ENCODE measurements around the gene LMBR1.
"Not testable (repeated sequence)": the region's sequence is repeated elsewhere in the genome, so short reads cannot be mapped to it uniquely, and the experiment has no call there.

LMBR1 gene

DNA sequence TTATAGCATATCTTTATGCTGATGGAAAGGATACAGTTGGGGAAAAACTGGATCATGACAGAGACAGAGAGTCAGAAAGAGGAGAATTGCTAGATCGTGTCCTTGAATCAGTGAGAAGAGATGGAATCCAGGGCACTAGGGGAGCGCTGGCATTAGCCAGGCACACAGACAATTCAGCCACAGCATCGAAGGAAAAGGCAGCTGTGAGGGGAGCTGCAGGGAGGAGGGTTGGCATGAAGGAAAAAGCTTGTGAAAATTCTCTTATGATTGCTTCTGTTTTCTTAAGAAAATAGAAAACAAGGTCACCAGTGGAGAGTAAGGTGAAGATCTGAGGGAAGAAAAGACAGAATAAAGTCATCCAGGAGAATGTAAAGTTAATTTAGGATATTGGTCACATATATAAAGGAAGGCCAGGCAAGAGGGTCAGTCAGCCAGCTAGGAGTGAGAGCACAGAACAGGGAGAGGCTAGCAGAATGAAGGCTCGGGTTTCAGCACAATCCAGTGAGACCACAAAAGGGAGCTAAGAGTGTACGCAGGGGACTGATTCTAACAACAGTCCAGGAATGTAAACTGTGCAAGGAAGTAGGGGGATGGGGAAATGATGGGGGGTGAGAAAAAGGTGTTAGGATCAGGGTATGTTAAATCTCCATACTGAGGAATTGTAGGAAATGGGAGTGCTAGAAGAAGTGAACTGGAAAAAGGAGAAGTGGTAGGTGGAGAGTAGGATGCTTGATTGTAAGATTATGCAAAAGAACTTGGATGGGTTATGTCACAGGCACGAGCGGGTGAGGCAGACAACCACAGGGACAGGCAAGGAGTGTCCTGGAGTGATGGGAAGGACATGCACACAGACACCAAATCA lies 140.4 kb downstream of the LMBR1 start:
- no peak for DNase-seq

DNA sequence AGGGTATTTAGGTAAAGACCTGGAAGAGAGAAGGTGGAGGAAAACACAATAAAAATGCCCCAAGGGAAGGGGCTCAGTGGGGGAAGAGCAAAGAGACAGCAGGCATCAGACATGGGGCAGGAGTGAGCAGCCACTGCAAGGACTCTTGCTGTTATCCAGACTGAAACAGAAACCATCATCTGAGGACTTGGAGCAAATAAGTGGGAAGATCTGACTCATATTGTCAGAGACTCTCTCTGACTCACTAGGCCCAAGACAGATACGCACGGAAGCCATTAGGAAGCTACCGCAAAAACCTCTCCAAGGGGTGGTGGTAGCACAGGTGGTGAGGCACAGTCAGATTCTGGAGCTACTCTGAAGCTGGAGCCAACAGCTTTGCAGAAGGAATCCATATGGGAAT lies 141.7 kb downstream of the LMBR1 start:
- no peak for DNase-seq

DNA sequence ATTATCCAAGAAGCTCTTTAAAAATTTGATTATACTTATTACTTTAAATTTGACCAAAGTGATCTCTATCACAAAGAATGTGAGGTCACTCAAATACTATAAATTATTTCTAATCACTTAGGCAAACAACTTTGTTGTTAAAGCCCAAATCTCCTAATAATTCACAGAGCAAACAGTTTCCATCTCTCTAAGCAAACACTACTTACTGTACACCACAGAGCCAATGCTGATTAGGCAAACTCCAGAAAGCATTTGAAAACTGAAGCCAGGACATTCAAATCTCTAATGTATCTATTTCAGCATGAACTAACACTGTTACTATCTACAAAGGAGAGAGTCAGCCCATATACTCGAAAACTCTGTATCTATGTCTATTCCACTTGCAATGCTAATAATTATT lies 145.3 kb downstream of the LMBR1 start:
- no peak for DNase-seq

DNA sequence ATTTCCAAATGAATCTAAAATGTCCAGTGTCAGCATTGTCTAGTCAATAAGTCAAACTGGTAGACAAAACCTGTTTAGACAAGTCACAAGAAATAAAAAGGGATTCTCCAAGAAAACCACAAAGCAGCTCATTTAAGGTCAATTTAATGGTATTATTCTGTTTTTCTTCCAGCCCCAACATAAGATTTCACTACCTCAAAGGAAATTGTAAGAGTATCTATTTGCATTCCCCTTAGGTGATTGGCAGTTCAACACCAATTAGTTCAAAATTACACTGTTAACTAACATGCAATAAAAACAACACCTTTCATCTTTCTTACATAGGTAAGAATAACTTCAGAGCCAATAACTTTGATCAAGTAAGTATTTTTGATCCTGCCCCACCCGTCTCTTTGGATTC lies 146.1 kb downstream of the LMBR1 start:
- no peak for DNase-seq

DNA sequence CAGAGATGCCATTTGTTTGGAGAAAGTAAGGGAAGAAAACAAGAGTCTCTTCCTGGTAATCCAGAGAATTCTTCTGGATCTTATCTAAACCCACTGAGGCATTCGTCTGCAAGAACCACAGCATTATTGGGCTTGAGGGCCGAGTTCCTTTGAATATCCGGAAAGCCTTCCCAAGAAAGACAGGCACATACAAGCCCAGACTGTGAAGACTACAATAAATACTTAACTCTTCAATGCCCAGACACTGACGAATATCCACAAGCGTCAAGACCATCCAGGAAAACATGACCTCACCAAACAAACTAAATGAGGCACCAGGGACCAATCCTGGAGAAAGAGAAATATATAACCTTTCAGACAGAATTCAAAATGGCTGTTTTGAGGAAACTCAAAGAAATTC lies 153.4 kb downstream of the LMBR1 start:
- DNase-seq, result no peak

DNA sequence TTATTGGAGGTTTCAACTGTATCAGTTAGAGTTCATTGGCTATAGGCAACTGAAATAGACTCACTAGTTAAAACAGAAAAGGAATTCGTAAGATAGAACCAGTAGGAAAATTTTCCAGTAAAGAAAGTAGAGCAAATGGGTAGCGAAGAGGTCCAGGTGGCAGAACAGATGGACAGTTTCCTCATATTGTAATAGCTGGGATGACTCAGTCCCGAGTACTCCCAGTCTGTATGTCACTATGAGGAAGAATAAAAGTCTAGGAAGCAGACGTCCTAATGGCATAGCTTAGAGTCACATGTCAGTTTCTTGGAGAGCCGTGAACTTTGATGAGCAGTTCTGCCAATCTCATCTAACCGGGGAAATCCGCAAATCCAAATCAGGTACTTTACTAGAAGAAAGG lies 157.1 kb downstream of the LMBR1 start:
- DNase-seq, result no peak

DNA sequence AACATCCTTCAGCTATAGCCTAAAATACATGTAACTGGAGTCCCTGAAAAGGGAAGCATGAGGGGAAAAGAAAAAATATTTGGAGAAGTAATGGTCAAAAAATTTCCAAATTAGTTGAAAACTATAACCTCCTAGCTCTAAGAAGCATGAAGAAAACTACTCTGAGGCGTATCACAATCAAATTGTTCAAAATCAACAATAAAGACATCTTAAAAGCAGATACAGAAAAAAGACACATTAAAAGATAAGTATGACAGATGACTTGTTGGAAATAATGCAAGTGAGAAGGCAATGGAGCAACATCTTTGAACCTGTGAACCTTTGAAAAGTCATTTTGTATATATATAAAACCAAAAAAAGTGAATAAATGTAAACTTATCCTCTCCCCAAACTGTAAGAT lies 159.3 kb downstream of the LMBR1 start:
- no peak for DNase-seq

DNA sequence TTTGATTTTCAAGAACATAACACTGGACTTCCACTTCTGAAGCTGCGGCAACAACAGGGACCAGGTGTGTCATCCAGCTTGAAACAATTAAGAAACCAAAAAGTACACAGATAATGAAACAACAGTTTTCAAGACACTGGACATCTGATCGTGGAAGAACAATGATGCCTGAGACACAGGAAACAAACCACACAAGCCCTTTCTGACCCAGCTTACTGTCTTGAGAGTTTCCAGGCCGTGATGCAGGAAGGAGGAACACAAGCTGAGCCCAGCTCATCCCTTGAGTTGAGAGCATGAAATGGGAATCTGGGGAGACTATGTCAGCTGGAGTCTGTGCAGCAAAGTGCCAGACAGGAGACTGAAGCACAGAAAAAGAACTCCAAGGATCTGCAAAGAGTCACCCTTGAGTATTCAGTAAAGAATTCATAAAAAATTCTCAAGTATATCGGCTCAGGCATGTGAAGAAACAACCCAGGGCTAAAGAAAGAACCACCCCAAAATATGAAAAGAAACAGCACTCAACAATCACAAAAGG lies 160.8 kb downstream of the LMBR1 start:
- DNase-seq, result no peak

DNA sequence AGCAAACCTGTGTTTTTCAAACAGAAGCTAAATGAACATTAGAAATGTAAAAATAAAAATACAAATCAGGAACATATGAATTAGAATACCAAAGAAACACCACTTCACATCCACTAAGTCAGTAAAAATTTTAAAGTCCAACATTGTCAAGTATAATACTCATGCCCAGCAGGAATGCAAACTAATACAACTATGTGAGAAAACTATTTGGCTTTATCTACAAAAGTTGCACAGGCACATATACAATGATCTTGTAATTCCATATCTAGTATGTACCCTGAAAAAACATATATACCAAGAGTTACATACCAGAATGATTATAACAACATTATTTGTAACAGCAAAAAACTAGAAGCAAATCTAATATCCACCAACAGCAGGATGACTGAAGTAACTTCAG lies 161.3 kb downstream of the LMBR1 start:
- no peak for DNase-seq

DNA sequence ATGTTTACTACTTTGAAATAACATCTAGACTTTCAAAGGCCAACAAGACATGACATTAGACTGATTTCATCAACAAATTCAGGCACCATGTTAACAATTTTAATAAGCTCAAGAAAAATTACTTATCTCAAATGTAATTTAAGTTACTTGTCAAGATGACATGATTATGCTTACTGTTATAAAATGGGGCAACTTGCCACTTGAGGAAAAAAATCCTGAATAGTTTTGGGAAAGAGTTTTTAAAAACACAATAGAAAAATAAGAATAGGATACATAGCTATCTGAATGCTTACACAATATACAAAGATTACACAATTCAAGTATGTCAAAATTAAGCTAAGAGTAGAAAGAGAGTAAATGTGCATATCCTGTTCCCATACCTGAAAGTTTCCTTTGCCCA lies 167.0 kb downstream of the LMBR1 start:
- DNase-seq, result no peak

DNA sequence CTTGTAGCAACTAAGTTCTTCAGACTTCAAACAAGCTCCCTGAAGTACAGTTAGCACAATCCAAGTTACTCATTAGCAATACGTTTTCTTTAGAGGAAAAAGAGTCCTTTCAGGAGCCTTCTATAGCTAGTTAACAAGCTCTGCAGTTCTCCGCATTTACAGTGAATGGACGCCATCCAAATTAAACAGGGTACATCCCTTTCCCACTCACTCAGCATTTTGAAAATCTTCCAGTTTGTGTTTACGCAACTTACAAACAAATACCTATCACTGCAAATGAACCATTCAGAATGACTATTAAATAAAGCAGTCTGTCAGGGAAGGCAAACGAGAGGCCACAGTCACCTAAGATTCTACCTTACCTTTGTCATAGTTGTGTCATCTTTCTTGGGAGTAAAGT lies 167.9 kb downstream of the LMBR1 start:
- DNase-seq, result no peak

DNA sequence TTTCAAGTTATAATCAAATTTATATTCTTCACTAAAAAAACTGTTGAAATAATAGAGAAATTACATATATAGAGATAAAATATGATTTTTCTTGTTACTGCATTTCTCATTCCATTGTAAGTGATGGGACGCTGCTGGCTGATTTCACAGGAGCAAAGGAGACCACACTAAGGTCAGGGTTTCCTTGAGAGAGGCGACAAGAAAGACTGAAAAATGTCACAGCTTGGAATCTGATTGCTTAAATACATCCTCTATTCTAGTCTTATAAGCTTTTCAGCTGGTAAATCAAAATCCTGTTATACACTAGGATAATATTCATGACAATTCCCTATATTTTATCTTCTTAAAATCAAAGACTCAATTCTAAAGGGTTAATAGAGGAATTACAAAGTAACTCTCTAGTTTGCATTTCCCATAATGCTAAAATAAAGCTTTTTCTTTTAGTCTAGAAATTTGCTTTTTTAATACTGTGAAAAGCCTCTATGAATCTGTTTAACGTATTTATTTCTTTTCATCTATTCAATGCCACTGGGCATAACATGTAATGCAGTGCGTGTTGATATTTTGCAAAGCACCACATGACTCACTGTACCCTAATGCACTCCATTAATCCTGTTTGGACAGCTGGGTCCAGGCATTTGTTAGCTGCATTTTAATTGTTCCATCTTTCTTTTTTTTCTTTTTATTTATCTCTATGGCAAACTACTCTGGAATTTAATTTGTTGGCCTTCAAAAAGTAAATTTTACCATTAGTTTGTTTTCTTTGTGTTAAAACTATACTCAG lies 170.7 kb downstream of the LMBR1 start:
- no peak for DNase-seq

DNA sequence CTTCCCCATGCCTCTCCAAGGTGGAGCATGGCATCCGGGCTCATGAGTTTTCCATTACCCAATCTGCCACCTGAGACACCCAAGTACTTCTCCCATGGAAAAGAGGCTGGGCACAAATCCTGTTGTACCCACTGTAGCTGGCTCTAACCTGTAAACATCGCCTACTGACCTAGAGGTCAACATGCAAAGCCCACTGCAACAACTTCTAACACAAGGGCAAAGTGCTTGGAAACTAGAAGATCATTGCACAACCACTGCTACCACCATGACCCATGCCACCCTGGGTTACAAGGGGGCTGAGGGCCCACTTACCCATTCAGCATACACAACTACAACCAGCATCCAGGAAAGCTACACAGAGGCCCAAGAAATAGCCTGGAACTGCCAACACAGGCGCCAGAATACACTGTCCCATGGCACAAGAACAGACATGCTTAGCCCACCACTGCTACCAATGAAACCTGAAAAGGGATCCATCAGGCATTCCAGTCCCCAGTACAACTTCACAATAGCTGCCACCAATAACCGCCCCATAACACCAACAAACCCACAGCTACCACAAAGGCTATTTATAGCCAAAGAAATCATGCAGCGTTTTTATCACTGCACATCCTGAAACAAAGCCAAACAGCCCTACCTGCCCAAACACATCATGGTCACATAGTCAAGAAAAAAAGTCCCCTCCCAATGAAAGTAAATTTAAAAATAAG lies 189.1 kb downstream of the LMBR1 start:
- no peak for DNase-seq

DNA sequence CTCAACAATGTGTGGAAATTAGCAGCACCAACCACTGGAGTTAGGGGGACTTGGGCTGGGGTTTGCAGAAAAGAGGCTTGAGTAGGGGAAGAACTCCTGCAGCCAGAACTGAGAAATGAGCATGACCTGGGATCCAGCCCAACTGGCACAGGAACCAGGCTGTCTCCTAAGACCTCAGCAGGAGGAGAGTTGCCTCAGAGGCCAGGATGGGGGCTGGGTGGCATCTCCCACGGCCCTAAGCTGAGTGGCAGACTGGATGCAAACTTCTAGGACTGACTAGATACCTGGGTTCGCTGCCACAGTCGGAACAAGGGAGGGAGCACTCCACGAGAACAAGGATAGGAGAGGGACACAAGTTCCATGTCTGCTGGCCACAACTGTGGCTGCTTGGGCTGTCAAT lies 189.8 kb downstream of the LMBR1 start:
- no peak for DNase-seq

DNA sequence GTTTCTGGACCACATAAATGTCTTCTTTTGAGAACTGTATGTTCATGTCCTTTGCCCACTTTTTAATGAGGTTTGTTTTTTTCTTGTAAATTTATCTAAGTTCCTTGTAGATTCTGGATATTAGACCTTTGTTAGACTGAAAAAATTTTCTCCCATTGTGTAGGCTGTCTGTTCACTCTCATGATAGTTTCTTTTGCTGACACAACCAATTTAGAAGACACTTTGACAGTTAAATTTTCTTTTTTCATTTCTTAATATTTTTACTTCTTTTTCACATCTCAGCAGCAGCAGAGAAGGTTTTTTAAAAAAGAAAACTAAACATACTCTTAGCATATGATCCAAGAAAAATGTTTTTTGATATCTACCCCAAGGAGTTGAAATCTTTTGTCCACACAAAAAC lies 190.6 kb downstream of the LMBR1 start:
- no peak for DNase-seq

DNA sequence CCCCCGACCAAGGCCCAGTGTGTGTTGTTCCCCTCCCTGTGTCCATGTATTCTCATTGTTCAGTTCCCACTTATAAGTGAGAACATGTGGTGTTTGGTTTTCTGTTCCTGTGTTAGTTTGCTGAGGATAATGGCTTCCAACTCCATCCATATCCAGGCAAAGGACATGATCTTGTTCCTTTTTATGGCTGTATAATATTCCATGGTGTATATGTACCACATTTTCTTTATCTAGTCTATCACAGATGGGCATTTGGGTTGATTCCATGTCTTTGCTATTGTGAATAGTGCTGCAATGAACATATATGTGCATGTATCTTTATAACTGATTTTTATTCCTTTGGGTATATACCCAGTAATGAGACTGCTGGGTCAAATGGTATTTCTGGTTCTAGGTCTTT lies 191.2 kb downstream of the LMBR1 start:
- not testable (repeated sequence) for DNase-seq

DNA sequence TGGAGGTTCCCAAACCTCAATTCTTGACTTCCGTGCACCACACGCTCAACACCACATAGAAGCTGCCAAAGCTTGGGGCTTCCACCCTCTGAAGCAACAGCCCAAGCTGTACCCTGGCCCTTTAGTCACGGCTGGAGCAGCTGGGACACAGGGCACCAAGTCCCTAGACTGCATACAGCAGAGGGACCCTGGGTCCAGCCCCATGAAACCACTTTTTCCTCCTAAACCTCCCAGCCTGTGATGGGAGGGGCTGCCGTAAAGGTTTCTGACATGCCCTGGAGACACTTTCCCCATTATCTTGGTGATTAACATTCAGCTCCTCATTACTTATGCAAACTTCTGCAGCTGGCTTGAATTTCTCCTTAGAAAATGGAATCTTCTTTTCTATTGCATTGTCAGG lies 194.5 kb downstream of the LMBR1 start:
- not testable (repeated sequence) for DNase-seq

DNA sequence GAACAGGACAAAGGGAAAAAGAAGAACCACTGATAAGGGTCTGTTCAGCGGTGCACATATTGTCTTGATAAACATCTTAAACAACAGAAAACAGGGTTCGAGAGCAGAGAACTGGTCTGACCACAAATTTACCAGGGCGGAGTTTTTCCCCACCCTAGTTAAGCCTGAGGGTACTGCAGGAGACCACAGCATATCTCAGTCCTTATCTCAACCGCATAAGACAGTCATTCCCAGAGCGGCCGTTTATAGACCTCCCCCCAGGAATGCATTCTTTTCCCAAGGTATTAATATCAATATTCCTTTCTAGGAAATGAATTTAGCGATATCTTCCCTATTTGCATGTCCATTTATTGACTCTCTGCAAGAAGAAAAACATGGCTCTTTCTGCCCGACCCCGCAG lies 195.7 kb downstream of the LMBR1 start:
- DNase-seq, result not testable (repeated sequence)

DNA sequence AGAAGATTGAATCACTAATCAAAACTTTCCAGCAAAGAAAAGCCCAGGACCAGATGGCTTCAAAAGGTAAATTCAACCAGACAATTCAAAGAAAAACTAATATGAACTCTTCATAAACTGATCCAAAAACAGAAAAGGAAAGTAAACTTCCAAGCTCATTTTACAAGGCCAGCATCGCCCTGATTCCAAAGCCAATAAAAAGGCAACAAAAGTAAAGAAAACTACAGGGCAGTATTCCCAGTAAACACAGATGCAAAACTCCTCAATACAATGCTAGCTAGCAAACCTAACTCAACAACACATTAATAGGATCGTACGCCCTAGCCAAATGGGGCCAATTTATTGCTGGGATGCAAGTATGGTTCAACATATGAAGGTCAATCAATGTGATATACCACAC lies 199.4 kb downstream of the LMBR1 start:
- no peak for DNase-seq

DNA sequence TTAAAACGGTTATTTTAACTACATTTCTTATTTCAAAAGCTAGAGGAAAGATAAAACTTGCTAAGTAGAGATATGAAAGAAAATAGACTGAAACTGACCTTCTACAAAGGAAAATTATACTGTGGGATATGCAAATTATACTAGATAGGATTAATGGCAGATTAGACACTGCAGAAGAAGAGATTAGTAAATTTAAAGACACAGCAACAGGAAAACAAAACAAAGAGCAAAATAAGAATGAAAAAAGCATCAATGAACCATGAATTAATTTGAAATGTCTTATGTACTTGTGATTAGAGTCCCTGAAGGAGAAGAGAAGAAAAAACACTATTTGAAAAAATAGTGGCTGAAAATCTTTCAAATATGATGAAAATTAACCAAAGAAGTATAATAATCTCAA lies 200.1 kb downstream of the LMBR1 start:
- no peak for DNase-seq

DNA sequence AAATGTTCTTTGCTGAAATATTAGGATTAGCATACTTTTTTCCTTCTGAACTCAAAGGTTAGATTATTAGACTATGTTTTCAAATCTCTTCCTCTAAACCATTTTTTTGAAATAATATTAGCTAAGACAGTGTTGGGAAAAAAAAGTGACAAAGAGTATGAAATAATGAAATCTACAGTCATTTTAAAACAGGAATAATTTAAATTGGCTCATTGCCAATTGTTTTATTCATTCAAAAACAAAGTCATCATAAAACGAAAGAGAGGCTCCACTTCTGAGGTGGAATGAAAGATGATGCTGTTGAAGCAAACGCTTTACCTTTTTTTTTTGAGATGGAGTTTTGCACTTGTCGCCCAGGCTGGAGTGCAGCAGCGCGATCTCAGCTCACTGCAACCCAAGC lies 201.2 kb downstream of the LMBR1 start:
- no peak for DNase-seq

DNA sequence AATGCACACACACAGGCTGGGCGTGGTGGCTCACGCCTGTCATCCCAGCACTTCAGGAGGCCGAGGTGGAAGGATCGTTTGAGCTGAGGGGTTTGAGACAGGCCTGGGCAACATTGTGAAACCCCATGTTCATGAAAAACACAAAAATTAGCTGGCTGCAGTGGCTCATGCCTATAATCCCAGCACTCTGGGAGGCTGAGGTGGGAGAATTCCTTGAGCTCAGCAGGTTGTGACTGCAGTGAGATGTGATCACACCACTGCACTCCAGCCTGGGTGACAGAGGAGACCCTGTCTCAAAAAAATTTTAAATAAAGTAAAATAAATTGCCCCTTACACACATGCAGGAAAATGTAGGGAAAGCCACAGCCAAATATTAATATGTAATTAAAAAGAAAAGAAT lies 208.3 kb downstream of the LMBR1 start:
- DNase-seq, result no peak

DNA sequence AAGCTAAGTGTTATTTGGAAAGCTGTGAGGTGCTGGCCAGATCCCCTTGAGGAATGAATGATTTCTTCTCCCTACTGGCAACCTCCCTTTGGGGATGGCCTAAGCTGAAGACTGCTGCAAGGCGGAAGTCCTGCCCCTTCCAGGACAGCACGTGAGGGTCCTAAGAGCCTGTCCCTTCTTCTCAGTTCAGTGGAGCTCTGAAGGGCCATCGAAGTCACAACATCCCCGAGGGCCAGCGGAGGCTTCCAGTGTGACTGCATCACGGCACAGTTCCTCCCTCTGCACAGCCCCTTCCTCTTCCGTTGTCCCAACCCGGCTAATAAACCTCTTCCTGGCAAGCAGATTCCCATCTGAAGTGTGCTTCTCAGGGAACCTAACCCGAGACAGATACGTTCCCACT lies 208.7 kb downstream of the LMBR1 start:
- DNase-seq, result no peak

DNA sequence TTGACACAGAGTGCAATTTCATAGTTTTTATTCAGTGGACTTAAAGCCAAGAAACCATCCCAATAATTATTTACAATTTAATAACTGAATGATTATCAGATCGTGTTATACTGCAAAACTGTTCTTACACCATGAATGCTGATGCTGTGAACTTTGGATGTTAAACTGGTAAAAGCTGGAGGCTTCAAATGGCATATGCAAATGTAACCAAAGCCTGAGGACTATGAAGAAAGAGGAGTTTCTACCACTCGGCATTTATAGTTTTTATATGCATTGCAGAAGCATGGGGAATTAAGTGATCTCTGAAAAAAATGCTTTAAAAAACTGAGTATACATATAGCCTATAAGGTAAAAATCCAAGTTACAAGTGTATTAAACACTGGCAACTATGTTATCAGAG lies 210.1 kb downstream of the LMBR1 start:
- no peak for DNase-seq
